Ramos (cell line): Measurements from ENCODE around the gene IDS.
"Not testable (repeated sequence)": the region's sequence is repeated elsewhere in the genome, so short reads cannot be mapped to it uniquely, and the experiment has no call there.

Source experiments
- in situ Hi-C: fragments of 300-500 bp; cut with MboI; formaldehyde crosslinking; loops from one replicate; pipeline ENCODE4 v1.14.3; 2022; ENCODE audit warnings: low sequenced_read_pairs; ENCODE audit not compliant: unreplicated experiment

The IDS gene

GRCh38 chrX:149502923-149503322 lies 2.2 kb downstream of the IDS start:
- in situ Hi-C loops: not testable (repeated sequence)

DNA sequence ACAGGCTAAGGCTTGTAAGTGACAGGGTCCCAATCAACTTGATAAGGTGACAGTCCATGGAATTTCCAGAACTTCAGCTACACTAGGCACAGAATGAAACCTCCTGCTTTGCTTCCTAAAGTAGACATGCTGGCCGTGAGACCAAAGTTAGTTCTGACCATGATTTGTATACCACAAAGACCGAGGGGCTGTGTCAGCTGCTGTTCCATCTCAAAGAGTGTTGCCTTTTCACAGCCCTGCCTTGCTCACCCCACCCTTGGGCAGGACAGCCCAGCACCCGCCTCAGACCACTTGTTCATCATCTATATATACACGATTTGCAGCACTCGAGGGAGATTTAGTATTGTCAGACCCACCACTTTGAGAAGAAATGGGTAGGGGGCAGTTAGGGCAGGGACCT lies 5.3 kb downstream of the IDS start:
- in situ Hi-C loops: no loop called here

DNA sequence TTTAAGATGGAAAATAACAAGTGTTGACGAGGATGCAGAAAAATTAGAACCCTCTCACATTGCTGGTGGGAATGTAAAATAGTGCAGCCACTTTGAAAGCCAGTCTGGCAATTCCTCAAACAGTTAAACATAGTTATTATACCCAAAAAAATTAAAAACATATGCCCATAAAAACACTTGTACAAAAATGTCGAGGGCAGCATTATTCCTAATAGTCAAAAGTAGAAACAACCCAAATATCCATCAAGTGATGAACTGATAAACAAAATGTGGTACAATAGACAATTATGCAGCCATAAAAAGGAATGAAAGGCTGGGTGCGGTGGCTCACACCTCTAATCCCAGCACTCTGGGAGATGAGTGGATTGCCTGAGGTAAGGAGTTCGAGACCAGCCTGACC lies 6.3 kb downstream of the IDS start:
- in situ Hi-C loops: no loop called here

DNA sequence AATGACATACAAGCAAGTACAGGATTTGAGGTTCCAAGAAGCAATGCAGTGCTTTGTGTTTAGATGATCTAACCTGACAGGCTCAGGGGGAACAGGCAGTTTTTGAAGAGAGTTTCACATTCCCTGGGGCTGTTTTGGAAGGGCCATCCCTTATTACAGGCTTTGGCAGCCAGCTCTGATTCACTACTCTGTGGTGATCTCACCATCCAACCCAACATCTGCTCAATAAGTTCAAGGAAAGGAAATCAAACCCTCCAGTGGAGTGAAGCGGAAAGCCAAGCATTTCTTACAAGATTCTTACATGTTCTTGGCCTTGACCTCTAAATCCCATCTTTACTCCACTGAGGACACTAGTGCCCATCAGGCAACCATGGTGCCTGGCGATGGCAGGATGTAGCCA lies 7.5 kb downstream of the IDS start:
- in situ Hi-C loops: no loop called here

GRCh38 chrX:149497054-149497453 lies 8.1 kb downstream of the IDS start:
- in situ Hi-C loops: no loop called here

DNA sequence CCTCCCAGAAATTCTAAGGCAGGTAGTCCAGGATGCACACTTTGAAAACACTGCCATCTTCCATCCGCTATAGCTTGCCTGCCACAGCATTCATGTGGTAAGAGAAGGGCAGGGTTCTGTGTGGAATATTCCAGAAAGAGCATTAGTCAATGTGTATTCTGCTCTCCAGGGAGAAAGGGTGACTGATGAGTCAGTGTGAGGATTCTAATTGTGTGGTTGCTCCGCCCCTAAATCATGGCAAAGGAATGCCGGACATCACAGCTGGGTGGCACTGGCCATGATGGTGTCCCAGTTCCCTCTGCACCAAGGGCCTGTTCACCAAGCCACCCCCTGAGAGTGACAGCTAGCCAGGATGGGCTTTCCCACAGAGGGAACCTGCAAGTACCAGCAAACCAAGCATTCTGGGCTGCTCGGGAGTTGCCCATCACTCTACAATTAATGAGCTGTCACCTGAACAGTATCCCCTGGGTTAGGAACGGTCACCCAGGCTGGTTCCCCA lies 9.5 kb downstream of the IDS start:
- in situ Hi-C loops: no loop called here

GRCh38 chrX:149494844-149495565 lies 10.1 kb downstream of the IDS start:
- in situ Hi-C loops: no loop called here

DNA sequence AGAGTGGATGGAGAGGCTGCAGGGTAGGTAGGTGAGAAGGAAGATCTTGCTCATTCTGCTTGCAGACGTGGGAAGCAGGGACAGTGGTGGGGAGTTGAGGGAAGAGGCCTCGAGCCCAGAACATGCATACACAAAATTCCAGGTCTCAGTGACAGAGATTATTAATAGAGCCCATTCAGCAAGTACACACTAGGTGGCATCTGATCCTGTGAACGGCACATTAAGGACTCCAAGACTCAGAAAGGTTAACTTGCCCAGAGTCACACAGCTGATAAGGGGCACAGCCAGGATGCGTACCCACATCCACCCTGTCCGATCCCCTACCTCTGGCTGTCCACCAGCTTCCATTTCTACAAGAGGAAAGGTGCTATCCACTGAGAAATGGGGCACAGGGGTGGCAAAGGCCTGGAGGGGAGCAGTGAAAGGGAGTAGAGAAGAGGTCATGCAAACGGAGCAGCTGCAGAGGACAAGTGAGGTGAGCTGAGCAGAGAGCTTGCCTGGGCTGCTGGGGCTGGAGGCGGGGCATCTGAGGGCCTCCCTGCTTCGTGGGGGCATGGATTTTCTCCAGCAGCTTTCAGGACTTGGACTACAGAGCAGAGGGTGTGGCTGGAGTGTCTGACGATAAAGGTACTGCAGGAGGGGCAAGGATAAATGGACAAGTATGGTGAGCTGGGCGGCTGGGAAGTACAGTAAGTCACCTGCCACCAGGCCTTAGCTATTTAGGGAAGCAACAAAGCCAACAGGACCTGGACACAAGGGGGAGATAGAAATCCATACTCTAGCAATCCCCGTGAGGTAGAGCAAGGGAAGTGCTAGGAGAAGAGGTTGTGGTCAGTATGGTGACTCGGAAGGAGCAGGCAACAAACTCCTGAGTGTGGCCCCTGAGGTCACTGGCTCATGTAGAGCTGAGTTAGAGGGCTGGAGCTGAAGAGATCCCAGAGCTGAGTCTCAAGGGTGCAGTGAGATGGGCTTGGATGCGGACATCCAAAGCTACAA lies 11.2 kb downstream of the IDS start:
- in situ Hi-C loops: no loop called here

DNA sequence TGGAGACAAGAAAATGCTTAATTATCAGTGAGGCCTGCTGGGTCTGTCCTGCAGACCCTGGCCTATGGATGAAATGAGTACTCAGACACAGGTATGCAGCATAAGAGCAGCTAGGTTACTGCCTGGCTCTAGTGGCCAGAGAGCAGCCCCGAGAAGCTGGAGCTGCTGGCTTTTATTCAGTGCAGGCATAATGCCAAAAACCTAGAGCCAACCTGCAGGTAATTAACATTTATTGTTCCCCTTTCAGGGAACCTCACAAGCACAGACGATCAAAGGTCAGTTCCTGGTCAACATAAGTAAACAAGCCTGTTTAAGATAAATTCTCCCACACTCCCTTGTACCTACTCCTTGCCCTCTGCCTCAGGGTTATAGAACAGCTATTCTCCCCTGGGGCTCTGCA lies 13.3 kb downstream of the IDS start:
- in situ Hi-C loops: no loop called here

DNA sequence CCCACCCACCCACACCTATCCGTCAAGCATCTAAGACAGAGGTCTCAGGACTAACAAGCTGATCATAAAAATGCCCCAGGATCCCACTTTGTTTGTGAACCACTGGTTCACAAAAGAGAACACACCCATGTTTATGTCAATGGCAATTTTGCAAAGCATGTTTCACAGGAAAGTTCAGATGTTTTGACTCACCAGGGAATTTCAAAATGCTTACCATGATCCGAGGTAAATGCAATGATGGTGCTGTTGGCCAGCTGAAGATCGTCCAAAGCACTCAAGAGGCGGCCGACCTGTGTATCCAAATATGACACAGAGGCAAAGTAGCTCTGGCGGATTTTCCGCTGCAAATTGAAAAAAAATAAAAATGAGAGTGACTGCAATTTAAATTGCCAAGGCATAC lies 15.0 kb downstream of the IDS start:
- in situ Hi-C loops: no loop called here

DNA sequence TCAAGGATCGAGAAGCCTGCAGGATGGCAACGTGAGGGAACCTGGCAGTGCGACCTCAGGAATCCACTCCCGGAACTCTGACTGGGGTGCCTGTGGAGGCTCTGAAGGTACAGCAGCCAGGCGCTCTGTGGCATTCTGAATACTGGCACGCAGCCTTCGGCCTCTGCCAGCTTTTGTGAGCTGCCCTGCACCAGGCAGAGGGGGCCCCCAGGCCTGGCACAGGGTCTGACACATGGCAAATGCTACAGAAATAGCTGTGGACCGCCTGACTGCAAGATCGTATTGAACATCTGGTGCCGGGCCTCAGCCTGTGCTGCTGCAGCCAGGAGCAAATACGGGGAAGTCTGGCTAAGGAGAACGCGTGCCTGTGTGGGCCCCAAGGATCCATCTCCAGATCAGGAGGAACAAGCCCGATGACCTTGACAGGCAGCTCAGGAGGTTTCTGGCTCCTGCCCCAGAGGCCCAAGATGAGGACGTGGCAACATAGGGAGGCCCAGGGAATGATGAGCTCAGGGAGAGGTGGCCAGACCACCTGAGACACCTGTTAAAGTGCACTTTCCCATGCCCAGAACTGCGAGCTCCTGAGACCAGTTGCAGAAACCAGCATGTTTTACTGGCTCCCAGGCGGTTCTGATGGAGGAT lies 16.6 kb downstream of the IDS start:
- in situ Hi-C loops: not testable (repeated sequence)

DNA sequence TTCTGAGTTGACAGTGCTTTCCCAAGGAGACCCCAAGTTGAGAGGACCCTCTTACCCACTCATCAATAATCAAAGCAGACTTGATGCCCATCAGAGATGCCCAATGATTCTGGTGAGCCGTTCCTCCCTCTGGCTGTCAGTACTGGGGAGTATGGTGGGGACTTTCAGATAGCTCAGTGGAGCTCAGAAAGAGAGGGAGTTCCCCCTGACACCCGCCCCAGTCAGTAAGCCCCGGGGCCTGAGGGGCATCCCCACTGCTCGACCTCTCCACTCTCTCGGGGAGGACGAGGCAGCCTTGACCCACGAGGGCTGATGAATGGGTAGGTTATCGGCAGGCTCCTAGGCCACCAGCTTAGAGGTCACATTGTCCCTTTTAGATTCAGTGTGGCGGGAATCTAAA lies 17.1 kb downstream of the IDS start:
- in situ Hi-C loops: not testable (repeated sequence)

DNA sequence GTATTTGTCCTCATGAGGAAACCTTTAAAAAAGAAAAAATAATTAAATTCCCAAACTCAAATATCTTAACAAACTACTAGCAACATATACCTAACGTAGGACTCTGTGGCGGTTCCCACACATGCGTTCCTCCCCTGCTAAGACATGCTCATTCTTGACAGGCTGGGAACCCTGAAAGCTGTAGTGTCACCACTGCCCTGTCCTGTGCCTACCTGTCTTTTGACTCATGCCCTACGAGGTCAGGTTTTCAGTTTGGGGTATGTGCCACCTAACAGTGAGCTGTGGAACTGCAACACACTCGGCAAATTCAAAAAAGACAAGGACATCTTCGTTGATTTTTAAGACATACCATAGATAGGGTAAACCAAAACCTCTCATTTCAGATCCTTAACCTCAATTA lies 17.8 kb downstream of the IDS start:
- in situ Hi-C loops: no loop called here

- in situ Hi-C loops: no loop called here
These were observed 28.6 kb downstream of the IDS start for GRCh38 chrX:149476513-149476912.

DNA sequence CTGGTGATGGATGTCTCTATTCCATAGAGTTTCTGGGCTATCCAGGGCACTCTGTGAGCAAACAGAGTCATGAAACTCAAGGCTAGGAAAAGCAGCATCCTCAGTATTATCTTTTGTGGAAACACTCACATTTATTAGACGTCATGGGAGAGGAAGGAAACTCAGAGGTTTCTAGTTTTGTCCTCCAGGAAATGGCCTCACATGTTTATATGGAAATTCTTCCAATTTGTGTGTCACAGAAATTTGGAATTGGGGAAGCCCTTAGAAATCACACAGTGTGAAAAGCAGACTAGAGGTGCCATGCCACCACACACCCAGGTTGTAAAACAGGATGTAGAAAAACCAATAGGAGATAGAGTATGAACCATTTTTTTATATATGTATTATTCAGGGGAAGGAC lies 31.1 kb downstream of the IDS start:
- in situ Hi-C loops: loop anchor here (25.0 kb wide), 1 partner anchor 1437 kb away; no protein-coding TSS in a partner anchor

DNA sequence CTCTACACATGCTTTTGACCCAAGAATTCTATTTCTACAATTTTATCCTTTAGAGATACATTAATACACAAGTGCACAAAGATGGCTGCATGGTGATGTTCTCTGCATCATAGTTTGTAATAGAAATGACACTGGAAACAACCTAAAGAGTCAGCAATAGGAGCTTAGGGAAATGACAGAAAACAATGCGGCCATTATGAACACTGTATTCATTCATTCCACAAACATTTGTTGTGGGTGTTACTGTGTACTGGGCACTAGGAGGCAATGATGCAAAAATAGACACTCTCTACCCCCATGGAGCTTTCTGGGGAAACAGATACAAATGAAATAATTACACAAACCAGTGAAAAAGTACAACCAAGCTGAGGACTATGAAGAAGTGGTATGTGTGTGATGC lies 32.0 kb downstream of the IDS start:
- in situ Hi-C loops: loop anchor here (25.0 kb wide), 1 partner anchor 1436 kb away; no protein-coding TSS in a partner anchor

DNA sequence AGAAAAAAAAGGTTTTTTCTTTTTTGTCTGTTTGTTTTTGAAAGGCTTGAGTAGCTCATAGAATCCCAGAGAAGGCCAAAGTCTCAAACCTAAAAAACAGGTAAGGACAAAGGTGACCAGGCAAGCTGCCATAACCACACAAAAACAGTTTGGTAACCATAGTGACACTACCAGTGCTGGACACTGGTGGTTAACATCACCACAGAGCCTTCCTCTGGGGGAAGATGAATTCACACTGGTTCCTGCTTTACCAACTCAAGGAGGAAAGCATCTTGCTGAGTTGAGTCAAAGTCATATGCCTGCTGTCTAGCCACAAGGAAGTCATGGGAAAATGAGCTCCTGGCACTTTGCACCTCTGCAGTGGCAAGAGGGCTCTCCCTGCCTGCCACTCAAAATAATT lies 32.5 kb downstream of the IDS start:
- in situ Hi-C loops: loop anchor here (25.0 kb wide), 1 partner anchor 1435 kb away; no protein-coding TSS in a partner anchor

GRCh38 chrX:149471397-149471796 lies 33.7 kb downstream of the IDS start:
- in situ Hi-C loops: loop anchor here (25.0 kb wide), 1 partner anchor 1434 kb away; no protein-coding TSS in a partner anchor

DNA sequence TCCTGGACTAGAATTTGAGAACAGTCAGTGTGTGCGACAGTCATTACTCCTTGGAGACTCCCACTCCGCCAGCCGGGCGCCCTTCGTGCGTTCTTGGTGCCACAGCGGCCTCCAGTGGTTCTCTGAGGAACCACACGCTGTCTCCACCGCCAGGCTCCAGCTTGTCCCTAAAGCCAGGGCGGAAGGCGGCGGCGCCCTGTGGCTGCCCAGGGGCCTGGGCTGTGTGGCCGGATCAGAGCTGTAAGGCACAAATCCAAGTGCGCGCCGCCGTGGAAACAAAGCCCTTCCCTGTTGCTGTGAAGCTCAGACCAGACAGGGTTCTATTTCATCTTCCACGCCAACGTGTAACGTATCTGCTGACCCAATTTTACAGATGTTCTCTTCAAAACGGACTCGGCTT lies 34.2 kb downstream of the IDS start:
- in situ Hi-C loops: loop anchor here (25.0 kb wide), 1 partner anchor 1434 kb away; no protein-coding TSS in a partner anchor

GRCh38 chrX:149469406-149469805 lies 35.7 kb downstream of the IDS start:
- in situ Hi-C loops: loop anchor here (25.0 kb wide), 1 partner anchor 1432 kb away; no protein-coding TSS in a partner anchor
